DMS 273 (cell line): ENCODE results near the gene LHPP.
A peak's percentile ranks its signal among the peaks of the same experiment; 100 is the strongest.
"Not testable (repeated sequence)": the region's sequence is repeated elsewhere in the genome, so short reads cannot be mapped to it uniquely, and the experiment has no call there.

Source experiments
- DNase-seq: peaks from one replicate; lab custom pipeline; 2025; ENCODE audit not compliant: unreplicated experiment; lab: John Stamatoyannopoulos, UW

LHPP gene

GRCh38 chr10:124534826-124535601 is 73.4 kb downstream of the LHPP start:
- DNase-seq = no peak

GRCh38 chr10:124535731-124536495 is 74.3 kb downstream of the LHPP start:
- no peak for DNase-seq

- peak; percentile 5 for DNase-seq
Observed at GRCh38 chr10:124536496-124537050, 75.0 kb downstream of the LHPP start.

- DNase-seq = no peak
Observed at GRCh38 chr10:124537166-124537725, 75.6 kb downstream of the LHPP start.

GRCh38 chr10:124537891-124538290 is 76.3 kb downstream of the LHPP start:
- DNase-seq = no peak

- no peak for DNase-seq
Observed at GRCh38 chr10:124538706-124539105, 77.1 kb downstream of the LHPP start.

GRCh38 chr10:124539935-124540641 is 78.5 kb downstream of the LHPP start:
- peak; percentile 68 for DNase-seq

GRCh38 chr10:124541076-124541903 is 79.7 kb downstream of the LHPP start:
- DNase-seq = no peak

GRCh38 chr10:124542336-124542735 is 80.7 kb downstream of the LHPP start:
- no peak for DNase-seq

- no peak for DNase-seq
Observed at GRCh38 chr10:124543146-124543545, 81.5 kb downstream of the LHPP start.

GRCh38 chr10:124543971-124544370 is 82.3 kb downstream of the LHPP start:
- no peak for DNase-seq

- DNase-seq = no peak
Observed at GRCh38 chr10:124544711-124545110, 83.1 kb downstream of the LHPP start.

- no peak for DNase-seq
Observed at GRCh38 chr10:124545351-124546054, 83.9 kb downstream of the LHPP start.

- DNase-seq = no peak
Observed at GRCh38 chr10:124546055-124546369, 84.4 kb downstream of the LHPP start.

- no peak for DNase-seq
Observed at GRCh38 chr10:124546957-124547646, 85.5 kb downstream of the LHPP start.

GRCh38 chr10:124547647-124548168 is 86.1 kb downstream of the LHPP start:
- no peak for DNase-seq

GRCh38 chr10:124549171-124549570 is 87.5 kb downstream of the LHPP start:
- not testable (repeated sequence) for DNase-seq

- DNase-seq = no peak
Observed at GRCh38 chr10:124550293-124551034, 88.8 kb downstream of the LHPP start.
